ENCODE measurements around the gene RPL29.

RPL29 gene

GRCh38 chr3:51987568-51987967 lies 8.1 kb downstream of the RPL29 start:
- peaks cover 3% of the 10 kb centered on the region; the same call in 1 of the 2 replicates for H3K4me1 ChIP-seq (ENCODE audit: insufficient read depth, low read length)
- H3K9ac ChIP-seq (ENCODE audit: low read depth, low read length) = no peak overlapping the region
- no peak overlapping the region for H3K27ac ChIP-seq (ENCODE audit: low read length)
- no peak overlapping the region for H3K4me3 ChIP-seq (ENCODE audit: low read length)
- H3K36me3 ChIP-seq (ENCODE audit: insufficient read depth, low read depth, low read length) = peaks cover 10% of the 10 kb centered on the region
- no peaks in the 10 kb centered on the region for H3K9me3 ChIP-seq (ENCODE audit: insufficient read depth, low read depth, low read length)
- no peaks in the 10 kb centered on the region for H3K27me3 ChIP-seq (ENCODE audit: insufficient read depth, low read length)

- no peak overlapping the region for H3K4me3 ChIP-seq (ENCODE audit: low read length)
- H3K36me3 ChIP-seq (ENCODE audit: insufficient read depth, low read depth, low read length) = no peaks in the 10 kb centered on the region; the same call in 1 of the 2 replicates
- H3K9me3 ChIP-seq (ENCODE audit: insufficient read depth, low read depth, low read length) = no peaks in the 10 kb centered on the region
- no peak overlapping the region for H3K9ac ChIP-seq (ENCODE audit: low read depth, low read length)
- no peak overlapping the region for H3K27ac ChIP-seq (ENCODE audit: low read length)
- no peaks in the 10 kb centered on the region for H3K27me3 ChIP-seq (ENCODE audit: insufficient read depth, low read length)
- peaks cover 7% of the 10 kb centered on the region; the same call in 1 of the 2 replicates for H3K4me1 ChIP-seq (ENCODE audit: insufficient read depth, low read length)
Observed at GRCh38 chr3:51986010-51986947, 9.4 kb downstream of the RPL29 start.

- Histone ChIP-seq H3K4me3 (ENCODE audit: low read length) (no peak overlapping the region), H3K4me1 (ENCODE audit: insufficient read depth, low read length) (peaks cover 7% of the 10 kb centered on the region; the same call in 1 of the 2 replicates), H3K9ac (ENCODE audit: low read depth, low read length) (no peak overlapping the region), H3K36me3 (ENCODE audit: insufficient read depth, low read depth, low read length) (no peaks in the 10 kb centered on the region), H3K27ac (ENCODE audit: low read length) (no peak overlapping the region), H3K9me3 (ENCODE audit: insufficient read depth, low read depth, low read length) (no peaks in the 10 kb centered on the region), H3K27me3 (ENCODE audit: insufficient read depth, low read length) (no peaks in the 10 kb centered on the region)
Observed at GRCh38 chr3:51985063-51985462, 10.6 kb downstream of the RPL29 start.

- Histone ChIP-seq H3K9me3 (ENCODE audit: insufficient read depth, low read depth, low read length) (no peaks in the 10 kb centered on the region), H3K4me3 (ENCODE audit: low read length) (peak overlapping the region; percentile 71; the same call in 1 of the 2 replicates), H3K4me1 (ENCODE audit: insufficient read depth, low read length) (peaks cover 7% of the 10 kb centered on the region; the same call in 1 of the 2 replicates), H3K36me3 (ENCODE audit: insufficient read depth, low read depth, low read length) (no peaks in the 10 kb centered on the region), H3K9ac (ENCODE audit: low read depth, low read length) (peak overlapping the region; percentile 65; the same call in 1 of the 2 replicates), H3K27me3 (ENCODE audit: insufficient read depth, low read length) (no peaks in the 10 kb centered on the region), H3K27ac (ENCODE audit: low read length) (no peak overlapping the region)
Observed at GRCh38 chr3:51984269-51984647, 11.4 kb downstream of the RPL29 start.

GRCh38 chr3:51983578-51984268 lies 12.0 kb downstream of the RPL29 start:
- Histone ChIP-seq H3K9me3 (ENCODE audit: insufficient read depth, low read depth, low read length) (no peaks in the 10 kb centered on the region), H3K4me1 (ENCODE audit: insufficient read depth, low read length) (peaks cover 7% of the 10 kb centered on the region; the same call in 1 of the 2 replicates), H3K36me3 (ENCODE audit: insufficient read depth, low read depth, low read length) (no peaks in the 10 kb centered on the region)

GRCh38 chr3:51982838-51983577 lies 12.7 kb downstream of the RPL29 start, which contains the start of gene ACY1:
ACY1 (plus strand) TSS chr3:51983535; CDS start chr3:51984065, 530 bp downstream.
- Histone ChIP-seq H3K9me3 (ENCODE audit: insufficient read depth, low read depth, low read length) (no peaks in the 10 kb centered on the region), H3K27ac (ENCODE audit: low read length) (peak within 1 kb of the TSS; percentile 9), H3K4me1 (ENCODE audit: insufficient read depth, low read length) (peaks cover 7% of the 10 kb centered on the region; the same call in 1 of the 2 replicates), H3K4me3 (ENCODE audit: low read length) (peak within 1 kb of the TSS; percentile 71), H3K9ac (ENCODE audit: low read depth, low read length) (peak within 1 kb of the TSS; percentile 65; the same call in 1 of the 2 replicates), H3K36me3 (ENCODE audit: insufficient read depth, low read depth, low read length) (no peaks in the 10 kb centered on the region), H3K27me3 (ENCODE audit: insufficient read depth, low read length) (no peaks in the 10 kb centered on the region; the same call in none of the 2 replicates)

More at GRCh38 chr3:51983578-51984268, 12.0 kb downstream of the RPL29 start:
- Histone ChIP-seq H3K9ac (ENCODE audit: low read depth, low read length) (peak overlapping the region; percentile 65; the same call in 1 of the 2 replicates), H3K27ac (ENCODE audit: low read length) (no peak overlapping the region), H3K4me3 (ENCODE audit: low read length) (peak overlapping the region; percentile 71; the same call in 1 of the 2 replicates), H3K27me3 (ENCODE audit: insufficient read depth, low read length) (no peaks in the 10 kb centered on the region)

GRCh38 chr3:51982352-51982837 lies 13.3 kb downstream of the RPL29 start:
- Histone ChIP-seq H3K9me3 (ENCODE audit: insufficient read depth, low read depth, low read length) (no peaks in the 10 kb centered on the region), H3K9ac (ENCODE audit: low read depth, low read length) (peak overlapping the region; percentile 65; the same call in 1 of the 2 replicates), H3K4me1 (ENCODE audit: insufficient read depth, low read length) (peaks cover 7% of the 10 kb centered on the region; the same call in 1 of the 2 replicates), H3K27ac (ENCODE audit: low read length) (peak overlapping the region; percentile 9), H3K27me3 (ENCODE audit: insufficient read depth, low read length) (peaks cover 3% of the 10 kb centered on the region), H3K4me3 (ENCODE audit: low read length) (peak overlapping the region; percentile 71), H3K36me3 (ENCODE audit: insufficient read depth, low read depth, low read length) (no peaks in the 10 kb centered on the region)

GRCh38 chr3:51980253-51980652 lies 15.4 kb downstream of the RPL29 start:
- H3K27me3 ChIP-seq (ENCODE audit: insufficient read depth, low read length) = peaks cover 24% of the 10 kb centered on the region
- H3K9ac ChIP-seq (ENCODE audit: low read depth, low read length) = no peak overlapping the region
- no peaks in the 10 kb centered on the region for H3K9me3 ChIP-seq (ENCODE audit: insufficient read depth, low read depth, low read length)
- no peaks in the 10 kb centered on the region for H3K36me3 ChIP-seq (ENCODE audit: insufficient read depth, low read depth, low read length)
- no peak overlapping the region for H3K27ac ChIP-seq (ENCODE audit: low read length)
- H3K4me3 ChIP-seq (ENCODE audit: low read length) = no peak overlapping the region
- peaks cover 12% of the 10 kb centered on the region; the same call in 1 of the 2 replicates for H3K4me1 ChIP-seq (ENCODE audit: insufficient read depth, low read length)

- peaks cover 18% of the 10 kb centered on the region; the same call in 1 of the 2 replicates for H3K4me1 ChIP-seq (ENCODE audit: insufficient read depth, low read length)
- no peaks in the 10 kb centered on the region for H3K36me3 ChIP-seq (ENCODE audit: insufficient read depth, low read depth, low read length)
- H3K27me3 ChIP-seq (ENCODE audit: insufficient read depth, low read length) = peaks cover 44% of the 10 kb centered on the region
- no peak overlapping the region for H3K4me3 ChIP-seq (ENCODE audit: low read length)
- no peaks in the 10 kb centered on the region for H3K9me3 ChIP-seq (ENCODE audit: insufficient read depth, low read depth, low read length)
- H3K27ac ChIP-seq (ENCODE audit: low read length) = no peak overlapping the region
- no peak overlapping the region for H3K9ac ChIP-seq (ENCODE audit: low read depth, low read length)
Observed at GRCh38 chr3:51978143-51978502, 17.6 kb downstream of the RPL29 start.

GRCh38 chr3:51977446-51978142 lies 18.1 kb downstream of the RPL29 start:
- H3K36me3 ChIP-seq (ENCODE audit: insufficient read depth, low read depth, low read length) = no peaks in the 10 kb centered on the region
- peaks cover 18% of the 10 kb centered on the region; the same call in 1 of the 2 replicates for H3K4me1 ChIP-seq (ENCODE audit: insufficient read depth, low read length)
- no peak overlapping the region for H3K4me3 ChIP-seq (ENCODE audit: low read length)
- H3K27ac ChIP-seq (ENCODE audit: low read length) = no peak overlapping the region
- H3K9ac ChIP-seq (ENCODE audit: low read depth, low read length) = no peak overlapping the region
- H3K9me3 ChIP-seq (ENCODE audit: insufficient read depth, low read depth, low read length) = no peaks in the 10 kb centered on the region
- H3K27me3 ChIP-seq (ENCODE audit: insufficient read depth, low read length) = peaks cover 44% of the 10 kb centered on the region

Data from iPS-20b (cell line).